HG03521 (cell line): ENCODE measurements around the gene YDJC.
"Not testable (repeated sequence)": the region's sequence is repeated elsewhere in the genome, so short reads cannot be mapped to it uniquely, and the experiment has no call there.

ENCODE experiments used
- ATAC-seq: cut with Tn5 transposase; IDR thresholded peaks from one replicate; pipeline ENCODE4 v1.9.1; 2021; ENCODE audit warnings: mild to moderate bottlenecking, moderate library complexity; ENCODE audit not compliant: unreplicated experiment

The YDJC gene

GRCh38 chr22:21632931-21633330 lies 3.1 kb upstream of the YDJC start:
- no peak for ATAC-seq

- no peak for ATAC-seq
Observed at GRCh38 chr22:21632237-21632895, 2.5 kb upstream of the YDJC start, which contains the start of gene CCDC116. Gene CCDC116, plus strand, starts transcription at chr22:21632760. Its CDS starts 422 bp downstream, at chr22:21633182.

GRCh38 chr22:21631025-21631424 lies 1.2 kb upstream of the YDJC start:
- ATAC-seq: no peak

GRCh38 chr22:21628386-21629254 lies 1.2 kb downstream of the YDJC start:
- peak; percentile 11 for ATAC-seq

DNA sequence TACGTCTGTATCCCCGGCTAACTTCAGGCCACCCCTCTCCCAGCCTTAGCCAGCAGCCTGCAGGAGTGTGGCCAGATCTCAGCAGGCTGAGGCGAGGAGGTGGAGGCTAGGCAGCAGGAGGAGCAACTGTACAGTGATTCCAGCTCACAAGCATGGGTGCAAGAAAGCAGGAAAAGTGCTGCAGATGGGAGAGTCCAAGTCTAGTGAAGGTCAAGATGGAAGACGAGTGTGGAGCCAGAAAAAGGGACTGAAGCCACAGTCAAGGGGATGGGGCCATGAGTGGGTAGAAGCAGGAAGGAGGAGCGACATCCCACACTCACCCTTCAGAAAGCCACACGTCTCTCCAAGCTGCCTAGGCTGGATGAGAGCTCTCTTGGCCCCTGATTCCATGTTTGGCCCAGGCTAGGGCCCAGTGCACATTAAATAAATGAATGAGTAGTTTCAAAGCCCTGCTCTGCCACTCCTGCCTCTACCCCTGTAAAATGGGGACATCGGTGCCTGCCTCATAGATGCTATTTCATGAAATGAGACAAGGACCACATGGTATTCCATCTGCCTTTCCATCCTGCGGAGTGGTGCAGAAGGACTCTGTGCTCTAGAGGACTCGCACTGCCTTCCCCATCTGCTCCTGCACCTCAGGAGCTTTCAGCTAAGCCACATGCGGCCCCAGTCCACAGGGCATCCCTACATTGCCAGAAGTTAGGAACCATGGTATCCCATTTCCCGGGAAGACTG lies 2.9 kb downstream of the YDJC start:
- ATAC-seq: no peak

DNA sequence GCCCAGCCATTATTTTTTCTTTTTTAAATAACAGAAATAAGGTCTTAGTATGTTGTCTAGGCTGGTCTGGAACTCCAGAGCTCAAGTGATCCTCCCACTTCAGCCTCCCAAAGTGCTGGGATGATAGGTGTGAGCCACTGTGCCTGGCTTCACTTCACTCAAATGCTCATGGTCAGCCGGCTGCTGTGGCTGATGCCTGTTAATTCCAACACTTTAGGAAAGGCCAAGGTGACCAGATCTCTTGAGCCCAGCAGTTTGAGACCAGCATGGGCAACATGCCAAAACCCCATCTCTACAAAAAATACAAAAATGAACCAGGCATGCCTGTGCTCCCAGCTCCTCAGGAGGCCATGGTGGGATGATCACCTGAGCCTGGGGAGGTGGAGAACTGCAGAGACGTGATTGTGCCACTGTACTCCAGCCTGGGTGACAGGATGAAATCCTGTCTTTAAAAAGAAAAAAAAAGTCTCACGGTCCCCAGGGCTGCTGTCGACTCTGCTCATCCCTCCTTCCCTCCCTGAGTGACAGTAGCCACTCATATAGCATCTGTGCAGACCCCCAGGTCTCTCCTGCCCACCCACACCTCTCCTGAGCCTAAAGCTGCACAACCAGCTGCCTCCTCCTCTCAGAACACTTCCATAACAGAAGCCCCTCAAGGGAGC lies 3.6 kb downstream of the YDJC start:
- no peak for ATAC-seq

GRCh38 chr22:21624880-21625791 lies 4.7 kb downstream of the YDJC start:
- ATAC-seq: no peak

DNA sequence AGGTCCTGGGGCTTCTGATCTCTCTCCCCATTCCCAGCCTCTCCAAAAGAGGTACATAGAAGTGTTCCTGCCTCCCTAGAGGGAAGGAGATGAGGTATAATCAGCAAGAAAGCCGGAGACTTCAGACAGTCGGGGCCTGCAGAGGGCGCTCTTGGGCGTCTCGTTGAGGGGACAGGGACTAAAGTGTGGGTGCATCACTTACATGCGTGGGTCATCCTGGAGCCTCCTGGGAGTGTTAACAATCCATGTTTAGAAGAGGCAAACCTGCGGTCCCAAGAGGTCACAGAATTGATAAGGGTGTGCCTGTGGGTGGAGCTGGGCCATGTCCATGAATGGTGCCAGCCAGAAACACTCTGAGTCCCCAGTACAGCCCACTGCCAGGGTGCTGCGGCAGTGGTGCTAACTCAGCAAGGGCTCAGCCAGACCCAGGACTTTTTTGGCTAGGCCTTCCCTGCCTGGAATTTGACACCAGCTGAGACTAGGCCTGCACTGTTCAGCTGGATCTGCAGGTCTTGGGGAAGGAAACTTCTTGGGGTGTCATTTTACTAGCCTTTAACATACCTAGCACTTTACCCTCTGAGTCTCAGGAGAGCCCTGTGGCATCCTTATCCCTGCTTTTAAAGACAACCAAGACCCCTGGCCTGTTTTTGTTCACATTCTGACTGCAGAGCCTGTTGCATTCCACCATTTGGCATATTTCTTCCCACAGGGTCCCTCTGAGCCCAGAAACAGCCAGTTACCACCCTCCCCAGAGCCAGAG lies 5.5 kb downstream of the YDJC start:
- no peak for ATAC-seq

GRCh38 chr22:21623648-21623970 lies 6.2 kb downstream of the YDJC start:
- ATAC-seq: no peak

- no peak for ATAC-seq
Observed at GRCh38 chr22:21622919-21623647, 6.7 kb downstream of the YDJC start.

DNA sequence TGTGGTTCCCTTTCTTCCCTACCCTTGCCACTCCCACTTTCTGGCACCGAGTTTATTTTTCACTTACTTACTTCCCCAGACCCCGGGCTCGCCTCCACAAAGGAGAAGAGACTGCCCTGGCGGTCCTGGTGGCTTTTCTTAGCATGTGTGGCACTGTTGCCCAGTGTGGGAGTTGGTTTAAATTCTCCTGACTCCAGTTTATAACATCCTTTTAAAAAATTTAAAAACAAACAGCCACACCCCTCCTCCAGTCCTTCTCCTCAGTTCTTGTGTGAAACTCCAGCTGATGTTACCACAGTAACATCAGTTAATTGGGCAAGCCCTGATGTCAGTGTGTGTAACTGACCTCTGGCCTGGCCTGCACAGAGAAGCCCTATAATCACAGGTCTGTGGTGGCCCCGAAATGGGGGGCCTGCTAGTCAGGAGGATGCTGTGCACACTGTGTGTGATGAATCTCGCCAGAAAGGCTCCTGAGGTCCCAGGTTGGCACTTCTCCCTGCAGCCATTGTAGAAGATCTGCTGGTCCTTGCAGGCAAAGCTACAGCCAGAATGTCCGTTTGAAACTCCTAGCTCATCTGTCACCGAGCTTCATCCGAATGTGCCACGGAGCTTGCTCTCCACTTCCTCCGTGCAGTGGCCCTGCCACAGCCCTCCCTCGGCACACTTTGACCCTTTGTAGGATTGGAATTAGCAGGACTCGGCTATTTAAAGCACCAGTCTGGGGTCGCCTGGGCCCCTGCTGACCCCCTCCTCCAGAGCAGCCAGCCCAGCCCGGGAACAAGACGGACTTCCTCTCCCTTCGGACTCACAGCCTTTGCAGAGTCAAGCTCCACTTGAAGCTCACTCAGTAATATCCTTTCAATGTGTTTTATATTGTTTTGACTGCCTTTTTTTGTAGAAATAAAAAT lies 7.6 kb downstream of the YDJC start:
- ATAC-seq: no peak

DNA sequence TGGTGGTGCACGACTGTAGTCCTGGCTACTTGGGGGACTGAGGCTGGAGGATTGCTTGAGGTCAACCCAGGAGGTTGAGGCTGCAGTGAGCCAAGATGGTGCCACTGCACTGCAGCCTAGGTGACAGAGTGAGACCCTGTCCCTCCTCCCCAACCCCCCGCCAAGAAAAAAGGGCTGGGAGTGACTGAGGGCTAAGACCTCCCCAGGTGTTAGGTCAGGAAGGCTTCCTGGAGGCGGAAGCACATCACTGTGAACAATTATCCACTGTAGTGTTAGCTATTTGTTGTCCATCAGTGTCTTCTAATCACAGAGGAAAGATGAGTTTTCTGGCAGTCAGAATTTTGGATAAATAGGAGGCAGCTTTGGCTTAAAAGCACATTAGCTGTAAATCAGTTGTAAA lies 8.8 kb downstream of the YDJC start:
- ATAC-seq: no peak

GRCh38 chr22:21617337-21617736 lies 12.5 kb downstream of the YDJC start:
- ATAC-seq: not testable (repeated sequence)

- ATAC-seq: no peak
Observed at GRCh38 chr22:21615731-21616130, 14.1 kb downstream of the YDJC start.

- no peak for ATAC-seq
Observed at GRCh38 chr22:21613553-21614233, 16.1 kb downstream of the YDJC start.

- ATAC-seq: no peak
Observed at GRCh38 chr22:21612858-21613257, 17.0 kb downstream of the YDJC start.
